T-helper 1 cell treated with Interleukin-12 subunit alpha and Interleukin-12 subunit beta and Interleukin-4 antibody, amounts not matched to agents 30 ng/mL and 1 ng/mL, for 36 hours (primary cell): ENCODE data around the gene RPTOR. TPM values are rescaled to one million over a fixed set of nuclear protein-coding genes. Genes with fewer than 3 reads are reported as not detected.
"Not testable (repeated sequence)": the region's sequence is repeated elsewhere in the genome, so short reads cannot be mapped to it uniquely, and the experiment has no call there.

ENCODE experiments used
- intact Hi-C: fragments of 100-400 bp; cut with micrococcal nuclease; formaldehyde crosslinking; loops from one replicate; pipeline ENCODE4 v1.15.1; 2024
- total RNA-seq: library from RNA; stranded (reverse); gene quantifications from 2 replicates; pipeline ENCODE4 v1.2.3, GENCODE V29; 2022

The RPTOR gene, protein sequence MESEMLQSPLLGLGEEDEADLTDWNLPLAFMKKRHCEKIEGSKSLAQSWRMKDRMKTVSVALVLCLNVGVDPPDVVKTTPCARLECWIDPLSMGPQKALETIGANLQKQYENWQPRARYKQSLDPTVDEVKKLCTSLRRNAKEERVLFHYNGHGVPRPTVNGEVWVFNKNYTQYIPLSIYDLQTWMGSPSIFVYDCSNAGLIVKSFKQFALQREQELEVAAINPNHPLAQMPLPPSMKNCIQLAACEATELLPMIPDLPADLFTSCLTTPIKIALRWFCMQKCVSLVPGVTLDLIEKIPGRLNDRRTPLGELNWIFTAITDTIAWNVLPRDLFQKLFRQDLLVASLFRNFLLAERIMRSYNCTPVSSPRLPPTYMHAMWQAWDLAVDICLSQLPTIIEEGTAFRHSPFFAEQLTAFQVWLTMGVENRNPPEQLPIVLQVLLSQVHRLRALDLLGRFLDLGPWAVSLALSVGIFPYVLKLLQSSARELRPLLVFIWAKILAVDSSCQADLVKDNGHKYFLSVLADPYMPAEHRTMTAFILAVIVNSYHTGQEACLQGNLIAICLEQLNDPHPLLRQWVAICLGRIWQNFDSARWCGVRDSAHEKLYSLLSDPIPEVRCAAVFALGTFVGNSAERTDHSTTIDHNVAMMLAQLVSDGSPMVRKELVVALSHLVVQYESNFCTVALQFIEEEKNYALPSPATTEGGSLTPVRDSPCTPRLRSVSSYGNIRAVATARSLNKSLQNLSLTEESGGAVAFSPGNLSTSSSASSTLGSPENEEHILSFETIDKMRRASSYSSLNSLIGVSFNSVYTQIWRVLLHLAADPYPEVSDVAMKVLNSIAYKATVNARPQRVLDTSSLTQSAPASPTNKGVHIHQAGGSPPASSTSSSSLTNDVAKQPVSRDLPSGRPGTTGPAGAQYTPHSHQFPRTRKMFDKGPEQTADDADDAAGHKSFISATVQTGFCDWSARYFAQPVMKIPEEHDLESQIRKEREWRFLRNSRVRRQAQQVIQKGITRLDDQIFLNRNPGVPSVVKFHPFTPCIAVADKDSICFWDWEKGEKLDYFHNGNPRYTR (N-terminal part only)
- total RNA-seq, result 75.6 and 80.2 TPM in 2 replicates

DNA sequence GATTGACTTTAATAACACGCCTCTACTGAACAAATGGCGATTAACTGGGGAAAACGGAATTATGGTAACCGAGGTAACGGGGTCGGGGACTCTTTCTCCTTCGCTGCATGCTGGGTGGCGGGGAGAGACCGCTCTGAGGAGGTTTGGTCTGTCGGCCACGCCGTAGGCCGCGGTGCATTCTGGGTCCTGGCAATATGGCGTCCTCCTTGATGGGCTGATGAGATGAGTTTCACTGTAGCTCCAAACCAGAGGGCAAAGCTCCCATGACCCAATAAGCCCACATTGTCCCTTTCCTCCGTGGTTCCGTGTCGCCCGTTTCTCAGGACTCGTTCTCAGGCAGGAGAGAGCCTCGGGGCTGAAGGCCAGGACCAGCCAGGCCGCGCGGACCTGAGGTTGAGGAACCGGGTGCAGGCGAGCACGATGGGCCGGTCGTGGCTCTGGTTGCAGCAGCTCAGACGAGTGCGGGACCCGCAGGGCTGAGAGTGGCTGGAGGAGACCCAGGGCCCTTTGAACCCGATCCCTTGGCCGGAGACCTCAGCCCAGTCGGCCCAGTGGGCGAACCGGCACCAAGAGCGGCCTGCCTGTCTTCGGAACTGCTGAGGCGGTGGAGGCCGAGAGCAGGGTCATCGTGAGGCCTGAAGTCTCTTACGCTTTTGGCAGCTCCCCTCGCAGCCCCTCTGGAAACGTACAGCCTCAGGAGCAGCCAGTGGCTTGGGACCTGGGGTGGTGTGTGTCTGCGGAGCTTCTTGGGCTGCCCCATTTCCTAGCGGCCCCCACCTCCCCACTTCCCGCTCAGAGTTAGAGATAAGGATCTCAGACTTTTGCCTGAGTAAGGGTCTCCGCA lies at the start of gene RPTOR:
Gene RPTOR, plus strand, starts transcription at position 184 of the 844 bp plus-strand sequence. CDS start 792 bp downstream, outside the sequence.
- intact Hi-C loops, result loop anchor here (1.0 kb wide), 4 partner anchors 30 to 354 kb away; no protein-coding TSS in a partner anchor

- intact Hi-C loops, result no loop called here
These were observed 46.9 kb upstream of the RPTOR start for GRCh38 chr17:80497726-80498241.

GRCh38 chr17:80498242-80498919 lies 46.3 kb upstream of the RPTOR start:
- intact Hi-C loops, result no loop called here

GRCh38 chr17:80498920-80499410 lies 45.7 kb upstream of the RPTOR start:
- intact Hi-C loops, result no loop called here

- intact Hi-C loops, result no loop called here
These were observed 45.1 kb upstream of the RPTOR start for GRCh38 chr17:80499560-80499959.

GRCh38 chr17:80499961-80500665 lies 44.5 kb upstream of the RPTOR start:
- intact Hi-C loops, result no loop called here

GRCh38 chr17:80501741-80502577 lies 42.7 kb upstream of the RPTOR start:
- intact Hi-C loops, result no loop called here

DNA sequence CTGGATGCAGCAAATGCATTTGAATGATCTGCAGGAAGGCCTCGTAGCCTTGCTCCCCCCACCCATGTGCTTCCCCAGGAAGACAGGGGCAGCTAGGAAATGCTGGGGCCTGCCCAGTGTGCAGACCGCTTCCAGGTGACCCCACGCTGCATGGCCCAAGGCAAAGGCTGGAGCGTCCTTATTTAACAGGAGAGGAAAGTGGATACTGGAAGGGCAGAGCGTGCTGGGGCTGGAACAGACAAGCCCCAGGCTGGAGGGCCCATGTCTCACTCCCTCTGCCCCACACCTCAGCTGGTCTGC lies 42.1 kb upstream of the RPTOR start:
- intact Hi-C loops, result no loop called here

DNA sequence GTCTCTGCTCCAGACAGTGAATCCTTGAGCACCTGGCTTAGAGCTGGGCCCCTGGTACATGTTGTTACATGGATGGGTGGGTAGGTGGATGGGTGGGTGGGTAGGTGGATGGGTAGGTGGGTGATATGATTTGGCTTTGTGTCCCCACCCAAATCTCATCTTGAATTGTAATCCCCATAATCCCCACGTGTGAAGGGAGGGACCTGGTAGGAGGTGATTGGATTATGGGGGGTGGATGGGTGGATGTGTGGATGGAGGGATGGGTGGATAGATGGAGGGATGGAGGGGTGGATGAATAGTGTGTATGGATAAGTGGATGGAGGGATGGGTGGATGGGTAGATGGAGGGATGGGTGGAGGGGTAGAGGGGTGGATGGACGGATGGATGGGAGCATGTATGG lies 41.6 kb upstream of the RPTOR start:
- intact Hi-C loops, result no loop called here

DNA sequence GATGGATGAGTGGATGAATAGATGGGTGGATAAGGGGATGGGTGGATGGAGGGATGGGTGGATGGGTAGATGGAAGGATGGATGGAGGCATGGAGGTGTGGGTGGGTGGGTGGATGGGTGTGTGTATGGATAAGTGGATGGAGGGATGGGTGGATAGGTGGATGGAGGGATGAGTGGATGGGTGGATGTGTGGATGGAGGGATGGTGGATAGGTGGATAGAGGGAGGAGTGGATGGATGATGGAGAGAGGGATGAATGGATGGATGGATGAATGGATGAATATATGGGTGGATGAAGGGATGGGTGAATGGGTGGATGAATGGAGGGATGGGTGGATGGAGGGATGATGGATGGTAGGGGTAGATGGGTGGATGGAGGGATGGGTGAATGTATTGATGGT lies 40.7 kb upstream of the RPTOR start:
- intact Hi-C loops, result no loop called here

DNA sequence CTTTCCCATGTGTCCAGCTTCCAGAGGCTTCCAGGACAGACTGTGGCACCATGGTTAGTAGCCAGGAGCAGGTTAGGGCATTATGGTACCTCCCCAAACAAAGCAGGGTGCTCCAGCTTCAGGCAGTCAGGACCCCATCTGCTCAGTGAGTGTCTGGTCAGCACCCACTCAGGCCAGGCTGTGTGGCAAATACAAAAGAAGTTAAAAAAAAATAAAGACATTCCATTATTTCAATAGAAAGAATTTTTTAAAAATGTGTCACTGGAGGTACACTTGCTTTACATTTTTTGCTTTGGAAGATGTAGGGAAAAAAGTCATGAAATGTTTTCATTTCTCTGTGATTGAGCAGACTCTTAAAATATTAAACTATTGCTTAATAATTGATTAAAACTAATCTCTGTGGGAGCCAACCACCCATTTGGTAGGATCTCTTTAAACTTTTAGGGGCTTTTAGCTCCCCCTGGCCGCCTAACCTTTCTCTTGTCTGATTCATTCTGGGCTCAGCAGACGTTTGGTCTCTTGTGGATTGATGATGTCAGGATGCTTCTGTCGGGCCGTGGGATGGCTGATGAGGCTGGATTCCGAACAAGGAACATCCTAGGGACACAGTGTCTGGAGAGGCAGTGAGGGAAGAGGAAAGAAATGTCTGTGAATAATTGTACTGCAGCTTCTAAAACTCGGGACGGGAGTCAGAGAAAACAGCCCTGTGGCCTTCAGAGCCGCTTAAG lies 39.8 kb upstream of the RPTOR start:
- intact Hi-C loops, result no loop called here

- intact Hi-C loops, result not testable (repeated sequence)
These were observed 37.5 kb upstream of the RPTOR start for GRCh38 chr17:80507177-80507576.

GRCh38 chr17:80507965-80508364 lies 36.7 kb upstream of the RPTOR start:
- intact Hi-C loops, result no loop called here

DNA sequence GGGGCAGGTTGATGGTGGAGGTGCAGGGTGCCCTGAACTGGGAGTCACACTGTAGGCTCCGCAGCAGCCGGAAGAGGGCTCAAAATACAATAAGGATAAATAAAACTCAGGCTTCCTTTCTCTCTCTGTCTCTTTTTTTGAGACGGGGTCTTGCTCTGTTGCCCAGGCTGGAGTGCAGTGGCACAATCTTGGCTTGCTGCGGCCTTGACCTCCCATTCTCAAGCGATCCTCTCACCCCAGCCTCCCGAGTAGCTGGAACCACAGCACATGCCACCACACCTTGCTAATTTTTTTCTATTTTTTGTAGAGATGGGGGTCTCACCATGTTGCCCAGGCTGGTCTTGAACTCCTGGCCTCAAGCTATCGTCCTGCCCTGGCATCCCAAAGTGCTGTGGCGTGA lies 35.3 kb upstream of the RPTOR start:
- intact Hi-C loops, result no loop called here

GRCh38 chr17:80510132-80510531 lies 34.5 kb upstream of the RPTOR start:
- intact Hi-C loops, result no loop called here

- intact Hi-C loops, result no loop called here
These were observed 33.9 kb upstream of the RPTOR start for GRCh38 chr17:80510772-80511171.

DNA sequence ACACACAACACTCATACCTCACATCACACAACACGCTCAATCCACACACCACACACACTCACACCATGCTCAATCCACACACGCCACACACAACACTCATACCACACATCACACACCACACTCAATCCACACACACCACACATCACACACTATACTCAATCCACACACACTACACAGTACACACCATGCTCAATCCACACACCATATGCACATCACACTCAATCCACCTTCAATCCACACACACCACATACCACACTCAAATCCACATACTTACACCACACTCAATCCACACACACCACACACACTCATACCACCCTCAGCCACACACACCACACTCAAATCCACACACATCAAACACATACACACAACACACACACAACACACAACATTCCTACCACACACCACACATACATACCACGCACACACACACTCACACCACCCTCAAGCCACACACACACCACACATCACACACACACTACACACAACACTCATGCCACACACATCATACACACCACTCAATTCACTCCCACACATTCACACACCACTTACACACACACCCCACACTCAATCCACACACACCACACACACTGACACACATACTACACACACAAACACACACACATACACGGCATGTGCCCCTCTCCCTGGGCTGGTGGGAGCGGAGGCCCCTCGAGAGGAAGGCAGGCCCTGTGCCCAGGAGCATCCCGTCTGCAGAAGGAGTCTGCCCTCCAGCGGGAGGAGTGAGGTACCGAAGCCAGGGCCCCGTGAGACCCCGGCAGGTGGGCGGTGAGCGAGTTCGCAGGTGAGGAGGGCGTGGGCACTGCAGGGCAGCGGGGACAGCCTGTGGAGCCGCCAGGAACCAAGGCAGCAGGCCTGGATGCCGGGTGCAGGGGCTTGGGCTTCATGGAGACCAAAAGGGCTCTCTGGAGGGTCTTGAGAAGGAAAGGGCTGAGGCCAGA lies 33.1 kb upstream of the RPTOR start:
- intact Hi-C loops, result no loop called here
